HEK293 (cell line): ENCODE results near the gene DNAJB1.
A peak's percentile ranks its signal among the peaks of the same experiment; 100 is the strongest.
"Not testable (repeated sequence)": the region's sequence is repeated elsewhere in the genome, so short reads cannot be mapped to it uniquely, and the experiment has no call there.

Experiments
- CTCF ChIA-PET: fragments of 350-600 bp; formaldehyde crosslinking; extraction: SDS; loops from one replicate; lab custom pipeline; 2021; ENCODE audit warnings: antibody characterized with exemption; lab: Yijun Ruan, JAX
- POLR2A ChIA-PET: fragments of 300-600 bp; formaldehyde crosslinking; extraction: SDS; loops from one replicate; lab custom pipeline; 2020; ENCODE audit warnings: antibody characterized with exemption, inconsistent platforms; lab: Yijun Ruan, JAX
- H3K27ac ChIP-seq: fragments of 200-500 bp; sonication (Bioruptor generic); 2 replicates; pipeline ENCODE4 v1.5.1; 2014; ENCODE audit warnings: low read depth, low read length, control low read depth, inconsistent platforms; ENCODE audit errors: extremely low read depth
- H3K36me3 ChIP-seq, 2 experiments: fragments of 200-500 bp in 1 of 2; sonication (Bioruptor generic) in 1 of 2; 1 replicate in 1 of 2; 2 replicates in 1 of 2; pipeline ENCODE4 v1.5.1; 2014 to 2017; ENCODE audit warnings: inconsistent platforms in 2 of 2, low read length in 2 of 2; ENCODE audit not compliant: control insufficient read depth in 2 of 2, insufficient read depth in 1 of 2
- H3K4me1 ChIP-seq: fragments of 200-500 bp; sonication (Bioruptor generic); 2 replicates; pipeline ENCODE4 v1.5.1; 2014; ENCODE audit warnings: mild to moderate bottlenecking, low read length, inconsistent platforms; ENCODE audit not compliant: control insufficient read depth, insufficient read depth
- H3K4me3 ChIP-seq: 2 replicates; pipeline ENCODE4 v1.5.1; 2011; ENCODE audit warnings: low read depth, mild to moderate bottlenecking, control low read depth, low read length, moderate library complexity
- H3K9me3 ChIP-seq: fragments of 200-500 bp; sonication (Bioruptor generic); 2 replicates; pipeline ENCODE4 v1.5.1; 2014; ENCODE audit warnings: low read depth, low read length, inconsistent platforms; ENCODE audit not compliant: control insufficient read depth, insufficient read depth
- EGR2 ChIP-seq: fragments of 450-650 bp; formaldehyde crosslinking; IDR thresholded peaks from 2 replicates; pipeline ENCODE4 v1.5.1; 2016; ENCODE audit warnings: low read depth, missing biosample characterization, missing genetic modification characterization
- HIC1 ChIP-seq: fragments of 450-650 bp; formaldehyde crosslinking; IDR thresholded peaks from 2 replicates; pipeline ENCODE4 v1.5.1; 2016; ENCODE audit warnings: missing biosample characterization, missing genetic modification characterization
- KLF1 ChIP-seq: fragments of 450-650 bp; formaldehyde crosslinking; IDR thresholded peaks from 2 replicates; pipeline ENCODE4 v1.5.1; 2016; ENCODE audit warnings: missing biosample characterization, missing genetic modification characterization
- KLF7 ChIP-seq: fragments of 450-650 bp; formaldehyde crosslinking; IDR thresholded peaks from 2 replicates; pipeline ENCODE4 v1.5.1; 2016; ENCODE audit warnings: missing biosample characterization, missing genetic modification characterization, borderline replicate concordance
- KLF8 ChIP-seq: fragments of 450-650 bp; formaldehyde crosslinking; IDR thresholded peaks from 2 replicates; pipeline ENCODE4 v1.5.1; 2016; ENCODE audit warnings: missing biosample characterization, missing genetic modification characterization
- KLF9 ChIP-seq: fragments of 450-650 bp; formaldehyde crosslinking; IDR thresholded peaks from 2 replicates; pipeline ENCODE4 v1.5.1; 2016; ENCODE audit warnings: missing biosample characterization, missing genetic modification characterization, low read depth
- PRDM6 ChIP-seq: fragments of 450-650 bp; formaldehyde crosslinking; IDR thresholded peaks from 2 replicates; pipeline ENCODE4 v1.5.1; 2017; ENCODE audit warnings: missing biosample characterization, missing genetic modification characterization
- WT1 ChIP-seq: fragments of 450-650 bp; formaldehyde crosslinking; IDR thresholded peaks from 2 replicates; pipeline ENCODE4 v1.5.1; 2016; ENCODE audit warnings: missing biosample characterization, missing genetic modification characterization
- YY1 ChIP-seq: fragments of 450-650 bp; formaldehyde crosslinking; IDR thresholded peaks from 2 replicates; pipeline ENCODE4 v1.5.1; 2018; ENCODE audit warnings: missing biosample characterization, missing genetic modification characterization
- ZBTB17 ChIP-seq: fragments of 450-650 bp; formaldehyde crosslinking; IDR thresholded peaks from 2 replicates; pipeline ENCODE4 v1.5.1; 2016; ENCODE audit warnings: missing biosample characterization, missing genetic modification characterization
- ZBTB20 ChIP-seq: fragments of 450-650 bp; formaldehyde crosslinking; IDR thresholded peaks from 2 replicates; pipeline ENCODE4 v1.5.1; 2016; ENCODE audit warnings: missing biosample characterization, missing genetic modification characterization
- ZBTB7A ChIP-seq: fragments of 450-650 bp; formaldehyde crosslinking; IDR thresholded peaks from 2 replicates; pipeline ENCODE4 v1.5.1; 2016; ENCODE audit warnings: low read depth, missing biosample characterization, missing genetic modification characterization
- ZFHX2 ChIP-seq: fragments of 450-650 bp; formaldehyde crosslinking; conservative IDR thresholded peaks from 2 replicates; pipeline ENCODE4 v1.5.1; 2016; ENCODE audit warnings: missing biosample characterization, missing genetic modification characterization
- ZFP69B ChIP-seq: fragments of 450-650 bp; formaldehyde crosslinking; IDR thresholded peaks from 2 replicates; pipeline ENCODE4 v1.5.1; 2016; ENCODE audit warnings: missing biosample characterization, missing genetic modification characterization
- ZNF10 ChIP-seq: fragments of 450-650 bp; formaldehyde crosslinking; IDR thresholded peaks from 2 replicates; pipeline ENCODE4 v1.5.1; 2017; ENCODE audit warnings: missing biosample characterization, missing genetic modification characterization
- ZNF341 ChIP-seq: fragments of 450-650 bp; formaldehyde crosslinking; IDR thresholded peaks from 2 replicates; pipeline ENCODE4; 2016; ENCODE audit warnings: low read depth, missing biosample characterization, missing genetic modification characterization
- ZNF398 ChIP-seq: fragments of 450-650 bp; formaldehyde crosslinking; IDR thresholded peaks from 2 replicates; pipeline ENCODE4 v1.5.1; 2017; ENCODE audit warnings: missing biosample characterization, missing genetic modification characterization
- ZNF623 ChIP-seq: fragments of 450-650 bp; formaldehyde crosslinking; IDR thresholded peaks from 2 replicates; pipeline ENCODE4 v1.5.1; 2016; ENCODE audit warnings: missing biosample characterization, missing genetic modification characterization
- ZNF76 ChIP-seq: fragments of 450-650 bp; formaldehyde crosslinking; IDR thresholded peaks from 2 replicates; pipeline ENCODE4; 2016; ENCODE audit warnings: low read depth, missing biosample characterization, missing genetic modification characterization, borderline replicate concordance
- ZNF830 ChIP-seq: fragments of 450-650 bp; IDR thresholded peaks from 2 replicates; pipeline ENCODE4 v1.5.0; 2018; ENCODE audit warnings: missing biosample characterization, missing genetic modification characterization, low read depth, mild to moderate bottlenecking, moderate library complexity
- TF ChIP-seq, protein P1 (sequence below): fragments of 450-650 bp; formaldehyde crosslinking; IDR thresholded peaks from 2 replicates; pipeline ENCODE4 v1.5.1; 2016; ENCODE audit warnings: missing biosample characterization, missing genetic modification characterization
- TF ChIP-seq, protein P2 (sequence below): fragments of 450-650 bp; formaldehyde crosslinking; IDR thresholded peaks from 2 replicates; pipeline ENCODE4 v1.5.1; 2016; ENCODE audit warnings: missing biosample characterization, missing genetic modification characterization

Gene DNAJB1

DNA sequence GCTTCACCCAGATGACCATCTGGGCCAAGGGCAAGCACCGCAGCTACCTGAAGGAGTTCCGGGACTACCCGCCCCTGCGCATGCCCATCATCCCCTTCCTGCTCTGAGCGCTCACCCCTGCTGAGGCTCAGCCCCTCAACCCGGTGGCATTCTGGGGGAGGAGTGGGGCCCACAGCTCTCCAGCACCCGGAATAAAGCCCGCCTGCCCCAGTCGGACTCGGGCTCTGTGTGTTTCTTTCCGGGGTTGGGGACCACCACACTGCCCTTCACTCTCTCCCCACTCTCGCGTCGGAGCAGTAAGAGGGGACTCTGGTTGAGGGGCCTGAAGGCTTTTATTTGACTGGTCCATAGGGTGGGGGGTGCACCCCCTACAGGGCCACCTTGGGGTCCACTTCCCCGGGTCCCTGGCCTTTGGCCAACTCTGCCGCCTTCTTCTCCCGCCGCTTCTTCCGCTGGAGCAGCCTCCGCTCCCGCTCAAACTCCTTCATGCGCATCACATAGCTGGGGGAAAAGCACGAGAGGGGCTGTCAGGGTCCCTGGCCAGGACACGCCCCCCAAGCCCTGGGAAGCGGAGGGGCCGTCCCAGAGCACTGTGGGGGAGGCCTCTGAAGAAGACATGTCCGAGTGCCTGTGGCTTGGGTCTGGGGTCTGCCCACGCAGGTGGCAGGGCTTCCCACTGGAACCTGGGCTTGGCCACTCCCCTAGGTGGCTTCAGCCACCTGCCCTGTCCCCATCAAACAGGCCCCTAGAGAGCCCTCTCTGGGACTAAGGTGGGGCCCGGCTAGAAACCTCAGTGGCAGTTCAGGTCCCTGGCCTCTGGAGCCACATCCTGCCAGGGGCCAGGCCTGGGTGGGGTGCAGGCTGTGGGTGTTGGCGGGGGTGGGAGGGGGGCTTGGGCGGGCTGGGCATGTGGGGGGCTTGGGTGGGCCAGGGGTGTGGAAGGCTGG, 47.8 kb upstream of the DNAJB1 start (continued):
- TF ChIP-seq, protein P1, sequence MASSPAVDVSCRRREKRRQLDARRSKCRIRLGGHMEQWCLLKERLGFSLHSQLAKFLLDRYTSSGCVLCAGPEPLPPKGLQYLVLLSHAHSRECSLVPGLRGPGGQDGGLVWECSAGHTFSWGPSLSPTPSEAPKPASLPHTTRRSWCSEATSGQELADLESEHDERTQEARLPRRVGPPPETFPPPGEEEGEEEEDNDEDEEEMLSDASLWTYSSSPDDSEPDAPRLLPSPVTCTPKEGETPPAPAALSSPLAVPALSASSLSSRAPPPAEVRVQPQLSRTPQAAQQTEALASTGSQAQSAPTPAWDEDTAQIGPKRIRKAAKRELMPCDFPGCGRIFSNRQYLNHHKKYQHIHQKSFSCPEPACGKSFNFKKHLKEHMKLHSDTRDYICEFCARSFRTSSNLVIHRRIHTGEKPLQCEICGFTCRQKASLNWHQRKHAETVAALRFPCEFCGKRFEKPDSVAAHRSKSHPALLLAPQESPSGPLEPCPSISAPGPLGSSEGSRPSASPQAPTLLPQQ = peak; percentile 55; the same call in 1 of the 2 replicates
- TF ChIP-seq ZFP69B (peak; percentile 49; the same call in 1 of the 2 replicates), ZBTB20 (tag by site-specific recombination) (no peak), ZNF623 (tag by site-specific recombination) (no peak)

- Histone ChIP-seq H3K4me1 (no peaks in the 10 kb centered on the region), H3K4me3 (no peak overlapping the region), H3K36me3 (peaks cover 0 to 42% of the 10 kb centered on the region in 2 experiments; a peak in 2 of 3 replicates), H3K27ac (no peak overlapping the region), H3K9me3 (no peaks in the 10 kb centered on the region)
- POLR2A ChIA-PET = interaction anchor here (1.0 kb wide), 1 partner anchor 11 kb away, joined by 4 read pairs; no protein-coding TSS in a partner anchor
- no peak for TF ChIP-seq PRDM6 (tag by site-specific recombination)
- TF ChIP-seq KLF9 (tag by site-specific recombination) = 0 out of 2 replicates have a peak, but pooled peaks have one; percentile 10
- TF ChIP-seq KLF1 = peak; percentile 24; the same call in 1 of the 2 replicates
- peak; percentile 70 for TF ChIP-seq ZFHX2 (tag by site-specific recombination)
- peak; percentile 14; the same call in 1 of the 2 replicates for TF ChIP-seq ZNF341 (tag by site-specific recombination)
- TF ChIP-seq EGR2 (tag by site-specific recombination) = peak; percentile 56
- no peak for TF ChIP-seq ZNF10 (tag by site-specific recombination)
- TF ChIP-seq YY1 = no peak
- TF ChIP-seq ZNF830 (tag by site-specific recombination) = no peak
- CTCF ChIA-PET = interaction anchor here (1.4 kb wide), 1 partner anchor 8 kb away, joined by 4 read pairs; no protein-coding TSS in a partner anchor
Observed at GRCh38 chr19:14565298-14565679, 47.1 kb upstream of the DNAJB1 start.

DNA sequence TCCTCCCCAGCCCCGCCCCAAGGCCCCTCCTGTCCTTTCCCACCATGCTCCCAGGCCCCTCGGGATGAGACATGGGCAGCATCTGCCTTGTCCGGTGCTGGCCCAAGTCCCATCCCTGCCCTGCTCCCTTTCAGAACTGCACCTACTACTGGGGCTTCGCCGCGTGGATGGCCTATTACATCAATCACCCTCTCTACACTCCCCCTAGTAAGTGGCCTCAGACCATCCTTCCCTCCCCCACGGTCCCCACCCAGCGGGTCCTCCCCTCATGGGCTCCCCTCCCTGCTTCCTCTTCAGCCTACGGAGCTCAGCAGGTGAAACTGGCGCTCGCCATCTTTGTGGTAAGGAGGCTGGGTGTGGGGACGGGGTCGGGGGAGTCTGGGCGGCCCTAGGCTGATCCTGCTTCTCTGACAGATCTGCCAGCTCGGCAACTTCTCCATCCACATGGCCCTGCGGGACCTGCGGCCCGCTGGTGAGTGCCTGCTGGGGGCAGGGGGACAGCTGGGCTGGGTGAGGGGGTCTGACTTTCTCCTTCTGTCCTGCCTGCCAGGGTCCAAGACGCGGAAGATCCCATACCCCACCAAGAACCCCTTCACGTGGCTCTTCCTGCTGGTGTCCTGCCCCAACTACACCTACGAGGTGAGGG, 46.6 kb upstream of the DNAJB1 start:
- ChIA-PET POLR2A (interaction anchor here (0.6 to 1.0 kb wide), 2 partner anchors 10 to 22 kb away, joined by 3 to 4 read pairs; no protein-coding TSS in a partner anchor), CTCF (interaction anchor here (1.4 kb wide), 1 partner anchor 9 kb away, joined by 4 read pairs; no protein-coding TSS in a partner anchor)
- not testable (repeated sequence) for H3K4me3 ChIP-seq, H3K9me3 ChIP-seq, H3K4me1 ChIP-seq, H3K27ac ChIP-seq
- peaks cover 0 to 42% of the 10 kb centered on the region in 2 experiments; a peak in 2 of 3 replicates for H3K36me3 ChIP-seq
- TF ChIP-seq, protein P2, sequence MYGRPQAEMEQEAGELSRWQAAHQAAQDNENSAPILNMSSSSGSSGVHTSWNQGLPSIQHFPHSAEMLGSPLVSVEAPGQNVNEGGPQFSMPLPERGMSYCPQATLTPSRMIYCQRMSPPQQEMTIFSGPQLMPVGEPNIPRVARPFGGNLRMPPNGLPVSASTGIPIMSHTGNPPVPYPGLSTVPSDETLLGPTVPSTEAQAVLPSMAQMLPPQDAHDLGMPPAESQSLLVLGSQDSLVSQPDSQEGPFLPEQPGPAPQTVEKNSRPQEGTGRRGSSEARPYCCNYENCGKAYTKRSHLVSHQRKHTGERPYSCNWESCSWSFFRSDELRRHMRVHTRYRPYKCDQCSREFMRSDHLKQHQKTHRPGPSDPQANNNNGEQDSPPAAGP (tag by site-specific recombination) = peak; percentile 76; the same call in 1 of the 2 replicates
- TF ChIP-seq KLF7 (tag by site-specific recombination) (0 out of 2 replicates have a peak, but pooled peaks have one; percentile 16), KLF1 (peak; percentile 98), HIC1 (tag by site-specific recombination) (peak; percentile 28; the same call in 1 of the 2 replicates), WT1 (tag by site-specific recombination) (peak; percentile 56; the same call in 1 of the 2 replicates), ZBTB7A (0 out of 2 replicates have a peak, but pooled peaks have one; percentile 11), ZNF76 (tag by site-specific recombination) (peak; percentile 36; the same call in 1 of the 2 replicates), ZBTB17 (tag by site-specific recombination) (peak; percentile 79), ZNF398 (tag by site-specific recombination) (peak; percentile 35; the same call in 1 of the 2 replicates), KLF8 (tag by site-specific recombination) (peak; percentile 85)
